ENCODE measurements around the gene CARS2. TPM values are rescaled to one million over a fixed set of nuclear protein-coding genes. Genes with fewer than 3 reads are reported as not detected.

The CARS2 gene
- total RNA-seq, 1 donor from 2014 or later, result 41.0 TPM

GRCh38 chr13:110628477-110628793 lies 77.5 kb downstream of the CARS2 start:
- no peak for DNase-seq (ENCODE audit: low spot score in 2 of 2)
- no peaks in the 10 kb centered on the region for H3K27me3 ChIP-seq
- H3K4me3 ChIP-seq, result no peak overlapping the region
- H3K9me3 ChIP-seq, result no peaks in the 10 kb centered on the region
- intact Hi-C loops (cut with DNase I), result no loop called here
- no peaks in the 10 kb centered on the region for H3K4me1 ChIP-seq
- no peak overlapping the region for H3K27ac ChIP-seq
- TF ChIP-seq CTCF (IDR thresholded peaks at IDR 0.05), result no peak
- peaks cover 36 to 58% of the 10 kb centered on the region in 2 donors for H3K36me3 ChIP-seq

- Histone ChIP-seq H3K4me1 (no peaks in the 10 kb centered on the region), H3K36me3 (peaks cover 40 to 63% of the 10 kb centered on the region in 2 donors), H3K9me3 (no peaks in the 10 kb centered on the region), H3K27ac (no peak overlapping the region), H3K4me3 (no peak overlapping the region), H3K27me3 (no peaks in the 10 kb centered on the region)
- intact Hi-C loops (cut with DNase I), result no loop called here
- TF ChIP-seq CTCF (IDR thresholded peaks at IDR 0.05), result no peak
- DNase-seq (ENCODE audit: low spot score in 2 of 2), result no peak
Measured at GRCh38 chr13:110627761-110628476, 78.0 kb downstream of the CARS2 start.

- intact Hi-C loops (cut with DNase I), result no loop called here
- DNase-seq (ENCODE audit: low spot score in 2 of 2), result no peak
- Histone ChIP-seq H3K27me3 (no peaks in the 10 kb centered on the region), H3K4me3 (no peak overlapping the region), H3K4me1 (no peaks in the 10 kb centered on the region), H3K9me3 (no peaks in the 10 kb centered on the region), H3K27ac (no peak overlapping the region), H3K36me3 (peaks cover 44 to 65% of the 10 kb centered on the region in 2 donors)
- TF ChIP-seq CTCF (IDR thresholded peaks at IDR 0.05), result no peak
Measured at GRCh38 chr13:110627351-110627750, 78.6 kb downstream of the CARS2 start.

GRCh38 chr13:110626521-110626920 lies 79.4 kb downstream of the CARS2 start:
- no peak for TF ChIP-seq CTCF (IDR thresholded peaks at IDR 0.05)
- no peak for DNase-seq (ENCODE audit: low spot score in 2 of 2)
- H3K27me3 ChIP-seq, result no peaks in the 10 kb centered on the region
- no peaks in the 10 kb centered on the region for H3K4me1 ChIP-seq
- H3K27ac ChIP-seq, result no peak overlapping the region
- H3K4me3 ChIP-seq, result no peak overlapping the region
- H3K9me3 ChIP-seq, result no peaks in the 10 kb centered on the region
- H3K36me3 ChIP-seq, result peaks cover 37 to 62% of the 10 kb centered on the region in 2 donors
- intact Hi-C loops (cut with DNase I), result no loop called here

GRCh38 chr13:110625771-110626321 lies 80.1 kb downstream of the CARS2 start:
- TF ChIP-seq CTCF (IDR thresholded peaks at IDR 0.05), result no peak
- Histone ChIP-seq H3K4me3 (no peak overlapping the region), H3K36me3 (peaks cover 37 to 62% of the 10 kb centered on the region in 2 donors), H3K4me1 (no peaks in the 10 kb centered on the region), H3K27me3 (no peaks in the 10 kb centered on the region), H3K27ac (no peak overlapping the region), H3K9me3 (no peaks in the 10 kb centered on the region)
- intact Hi-C loops (cut with DNase I), result no loop called here
- no peak for DNase-seq (ENCODE audit: low spot score in 2 of 2)
